Coronary artery (tissue), 2 donors: ENCODE data around the gene VEZF1.

Experiments used
- DNase-seq: peaks from one replicate; pipeline ENCODE4 v3.0.0-alpha.2; 2017; ENCODE audit warnings: low spot score
- H3K27ac ChIP-seq, 2 donors: fragments of 200-600 bp; sonication (generic); one replicate each; pipeline ENCODE4 v1.5.1; 2016 to 2019
- H3K4me3 ChIP-seq: fragments of 200-600 bp; sonication (generic); 2 replicates; pipeline ENCODE4 v1.5.1; 2016; ENCODE audit warnings: mild to moderate bottlenecking, moderate library complexity
- CTCF ChIP-seq: fragments of 200-600 bp; sonication (generic); IDR thresholded peaks from one replicate; pipeline ENCODE4 v1.5.1; 2019; ENCODE audit warnings: antibody characterized with exemption

The VEZF1 gene

DNA sequence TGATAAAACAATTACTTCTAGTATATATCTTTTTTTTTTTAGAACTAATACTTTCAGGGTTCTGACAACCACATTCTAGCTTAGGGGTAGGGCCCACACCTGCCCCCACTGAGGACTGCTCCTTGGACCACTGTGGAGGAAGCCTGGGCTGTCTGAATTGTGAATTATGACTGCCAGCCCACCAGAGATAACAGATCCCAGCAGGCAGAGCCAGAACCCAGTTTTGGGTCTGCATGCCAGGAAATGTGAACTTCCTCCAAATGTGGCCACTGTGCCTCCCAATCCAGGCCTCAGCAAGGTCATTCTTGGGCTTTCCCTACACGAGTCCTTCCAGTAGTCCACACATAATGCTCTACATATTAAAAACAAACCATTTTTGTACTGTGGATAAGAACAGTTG is 15.9 kb downstream of the VEZF1 start:
- DNase-seq = no peak
- no peak overlapping the region for H3K4me3 ChIP-seq
- no peak overlapping the region for H3K27ac ChIP-seq
- no peak for TF ChIP-seq CTCF

DNA sequence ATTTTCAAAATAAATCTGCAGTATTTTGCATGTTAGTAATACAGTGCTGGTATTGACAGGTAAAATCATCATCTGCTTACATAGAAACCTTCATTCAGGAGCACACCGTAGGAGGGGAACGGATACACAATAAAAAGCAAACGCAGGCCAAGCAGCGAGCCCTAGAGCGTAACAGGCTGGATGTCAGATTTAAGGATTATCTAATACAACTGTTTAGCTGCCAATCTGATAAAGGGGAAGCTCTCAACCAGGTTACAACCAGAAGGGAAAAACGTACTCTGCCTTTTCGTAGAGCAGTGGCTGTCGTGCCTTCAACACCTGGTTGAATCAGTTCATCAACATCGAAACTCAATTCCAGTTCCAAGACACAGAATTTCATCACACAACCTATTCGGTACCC is 16.5 kb downstream of the VEZF1 start:
- Histone ChIP-seq H3K4me3 (no peak overlapping the region), H3K27ac (no peak overlapping the region)
- DNase-seq = no peak
- TF ChIP-seq CTCF = no peak

DNA sequence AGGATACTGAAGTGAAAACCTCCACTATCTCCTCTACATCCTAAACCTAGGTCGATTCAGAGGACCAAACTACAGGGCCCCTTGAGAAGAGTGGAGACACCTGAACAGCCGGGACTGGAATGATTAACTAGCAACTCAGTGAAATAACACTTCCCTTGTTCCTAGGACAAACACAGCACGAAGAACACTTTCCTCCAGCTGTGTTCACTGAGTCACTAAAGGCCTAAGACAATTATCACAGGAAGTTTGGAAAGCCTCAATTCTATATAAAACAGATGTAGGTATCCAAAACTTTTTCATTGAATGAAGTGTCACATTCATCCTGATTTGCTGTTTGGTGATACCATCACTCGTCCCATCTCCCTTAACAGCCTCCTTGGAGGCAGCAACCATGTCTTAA is 17.3 kb downstream of the VEZF1 start:
- H3K27ac ChIP-seq = no peak overlapping the region
- TF ChIP-seq CTCF = no peak
- DNase-seq = no peak

DNA sequence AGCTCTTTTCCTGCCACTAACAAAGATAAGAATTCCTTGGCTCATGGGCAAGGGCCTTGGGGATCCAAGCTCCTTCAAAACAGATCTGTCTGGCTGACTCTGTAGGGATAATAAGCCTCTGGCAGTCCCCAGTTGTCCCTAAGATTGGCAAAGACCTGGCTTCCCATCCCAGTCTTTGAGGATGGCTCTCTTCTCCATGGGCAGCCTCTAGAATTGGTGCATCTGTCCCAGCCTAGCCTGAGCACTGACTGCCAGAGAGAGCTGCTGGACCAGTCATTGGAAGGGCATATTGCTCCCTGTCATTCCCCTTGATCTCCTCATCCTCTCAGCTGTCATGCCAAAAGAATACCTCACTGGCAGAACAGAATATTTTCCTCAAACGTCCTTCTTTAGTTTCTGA is 19.6 kb downstream of the VEZF1 start:
- no peak for DNase-seq
- H3K27ac ChIP-seq = no peak overlapping the region
- no peak for TF ChIP-seq CTCF
- H3K4me3 ChIP-seq = no peak overlapping the region

More for the DNA sequence above, 17.3 kb downstream of the VEZF1 start:
- no peak overlapping the region for H3K4me3 ChIP-seq

DNA sequence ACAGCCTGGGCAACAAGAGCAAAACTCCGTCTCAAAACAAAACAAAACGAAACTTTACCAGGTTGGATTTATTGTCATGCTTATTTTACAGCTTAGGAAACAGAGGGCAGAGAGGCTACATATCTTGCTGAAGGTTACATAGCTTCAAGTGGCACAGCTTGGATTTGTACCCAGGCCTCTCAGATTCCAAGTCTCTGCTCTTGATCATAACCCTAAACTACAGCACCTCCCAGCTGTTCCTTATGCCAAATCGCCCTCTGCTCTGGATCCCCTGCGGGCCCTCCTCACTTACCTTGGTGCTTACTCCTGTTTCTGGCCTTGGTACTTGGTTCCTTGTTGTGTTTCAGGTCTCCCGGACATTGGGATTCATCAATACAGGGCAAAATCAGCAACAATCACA is 21.2 kb downstream of the VEZF1 start:
- Histone ChIP-seq H3K4me3 (no peak overlapping the region), H3K27ac (no peak overlapping the region)
- no peak for DNase-seq
- no peak for TF ChIP-seq CTCF

DNA sequence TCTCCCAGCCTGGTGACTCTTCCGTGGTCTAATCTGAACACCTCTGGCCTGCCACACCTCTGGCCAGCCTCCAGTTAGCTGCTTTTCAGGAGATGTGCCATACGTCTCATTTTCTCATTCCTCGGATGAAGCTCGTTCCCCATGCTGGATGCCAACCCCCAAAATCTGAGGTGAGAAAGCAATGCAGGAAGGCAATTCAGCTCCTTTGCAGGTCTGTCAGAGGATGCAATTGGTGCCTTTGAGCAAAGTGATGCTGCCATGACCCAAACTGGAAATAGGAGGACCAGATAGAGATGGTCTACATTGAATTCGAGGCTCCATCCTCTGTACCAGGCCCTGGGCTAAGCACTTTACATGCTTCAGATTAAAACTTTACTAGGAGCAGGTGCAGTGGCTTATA is 21.8 kb downstream of the VEZF1 start:
- no peak for TF ChIP-seq CTCF
- Histone ChIP-seq H3K27ac (no peak overlapping the region), H3K4me3 (no peak overlapping the region)
- no peak for DNase-seq

- no peak for TF ChIP-seq CTCF
- no peak overlapping the region for H3K4me3 ChIP-seq
- DNase-seq = no peak
- H3K27ac ChIP-seq = no peak overlapping the region
Measured at GRCh38 chr17:57965521-57966160, 22.4 kb downstream of the VEZF1 start.
